Measurements from ENCODE around the gene C1orf232.

DNA sequence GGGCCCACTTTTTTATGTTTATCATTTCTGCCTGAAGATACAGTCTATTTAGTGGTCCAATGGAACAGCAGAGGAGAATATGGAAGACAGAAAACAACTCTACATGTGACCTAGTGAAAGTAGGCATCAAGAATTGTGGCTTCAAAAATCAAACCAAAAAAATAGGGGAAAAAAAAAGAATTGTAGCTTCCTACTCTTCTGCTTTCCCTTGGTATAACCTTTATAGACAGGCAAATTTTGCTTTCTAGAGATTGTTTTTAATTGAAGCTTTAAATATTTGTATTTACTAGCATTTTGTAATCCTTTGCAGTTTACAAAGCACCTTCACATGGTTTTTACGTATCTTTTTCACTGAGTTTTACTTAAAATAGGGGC lies 42.8 kb downstream of the C1orf232 start:
- TF ChIP-seq POLR2AphosphoS5 (IDR thresholded peaks at IDR 0.05; ENCODE audit: low read depth, low read length) (no peak), POLR2A (IDR thresholded peaks at IDR 0.05; ENCODE audit: low read depth, low read length) (no peak), TAF1 (IDR thresholded peaks at IDR 0.05; ENCODE audit: low read depth, low read length) (no peak), SPI1 (IDR thresholded peaks at IDR 0.05; ENCODE audit: low read depth, low read length) (no peak)

Measured in GM12891 (cell line).